Measurements from ENCODE around the gene DERL2. TPM values are rescaled to one million over a fixed set of nuclear protein-coding genes. Genes with fewer than 3 reads are reported as not detected.

DERL2 gene
- total RNA-seq, 4 donors from 2014 or later, result 4.6 to 37.5 (median 21.7) TPM

GRCh38 chr17:5486206-5487124 is 487 bp upstream of the DERL2 start, which contains the start of gene MIS12:
TSS of gene MIS12 (plus strand) at chr17:5486566. CDS start at chr17:5488863, 2,297 bp downstream.
- peaks cover 14 to 30% (median 21%) of the 10 kb centered on the region in 4 donors for H3K4me1 ChIP-seq
- peak; percentile 98 for DNase-seq
- H3K27ac ChIP-seq, result peak within 1 kb of the TSS; percentile 98 to 99 (median 98)
- TF ChIP-seq POLR2AphosphoS5 (IDR thresholded peaks at IDR 0.05) (peak; percentile 75 to 92 (median 81)), POLR2A (IDR thresholded peaks at IDR 0.05) (peak; percentile 80), CTCF (IDR thresholded peaks at IDR 0.05) (no peak)
- 0% methylated on average over 1 to 64 of the region's 77 CpGs for WGBS, 2 donors (ENCODE audit: low coverage in 1 of 2)
- intact Hi-C loops (cut with DNase I; ENCODE audit: low total_unique reads) (no loop called here), in situ Hi-C loops (cut with MboI; ENCODE audit: low pct_ligation_motif_present in 1 of 4, low pct_unique_long_range_greater_than_20kb in 1 of 4, low sequenced_read_pairs in 3 of 4) (no loop called here)
- H3K27me3 ChIP-seq, result no peaks in the 10 kb centered on the region
- H3K36me3 ChIP-seq, result peaks cover 0 to 39% (median 15%) of the 10 kb centered on the region in 4 donors
- no peaks in the 10 kb centered on the region for H3K9me3 ChIP-seq
- H3K4me3 ChIP-seq, result peak within 1 kb of the TSS; percentile 85 to 100 (median 92)

- Histone ChIP-seq H3K4me1 (peaks cover 7 to 14% (median 10%) of the 10 kb centered on the region in 4 donors), H3K36me3 (peaks cover 0 to 60% (median 25%) of the 10 kb centered on the region in 4 donors), H3K9me3 (no peaks in the 10 kb centered on the region), H3K27ac (no peak overlapping the region), H3K27me3 (no peaks in the 10 kb centered on the region), H3K4me3 (no peak overlapping the region)
- intact Hi-C loops (cut with DNase I; ENCODE audit: low total_unique reads) (no loop called here), in situ Hi-C loops (cut with MboI; ENCODE audit: low pct_ligation_motif_present in 1 of 4, low pct_unique_long_range_greater_than_20kb in 1 of 4, low sequenced_read_pairs in 3 of 4) (no loop called here)
- TF ChIP-seq POLR2A (IDR thresholded peaks at IDR 0.05) (no peak), CTCF (IDR thresholded peaks at IDR 0.05) (no peak), POLR2AphosphoS5 (IDR thresholded peaks at IDR 0.05) (no peak)
- no peak for DNase-seq
- WGBS, 2 donors (ENCODE audit: low coverage in 1 of 2), result 89 to 97% methylated on average over 4 of the region's 4 CpGs
These were observed 4.5 kb downstream of the DERL2 start for GRCh38 chr17:5481451-5481850.

GRCh38 chr17:5480962-5481361 is 5.0 kb downstream of the DERL2 start:
- Histone ChIP-seq H3K27me3 (no peaks in the 10 kb centered on the region), H3K27ac (no peak overlapping the region), H3K9me3 (no peaks in the 10 kb centered on the region), H3K36me3 (peaks cover 0 to 60% (median 25%) of the 10 kb centered on the region in 4 donors), H3K4me1 (peaks cover 7 to 14% (median 10%) of the 10 kb centered on the region in 4 donors), H3K4me3 (no peak overlapping the region)
- WGBS, 2 donors (ENCODE audit: low coverage in 1 of 2), result 84 to 88% methylated on average over 6 of the region's 6 CpGs
- TF ChIP-seq EP300 (IDR thresholded peaks at IDR 0.05; ENCODE audit: low read depth) (no peak), POLR2A (IDR thresholded peaks at IDR 0.05) (no peak), CTCF (IDR thresholded peaks at IDR 0.05) (no peak), POLR2AphosphoS5 (IDR thresholded peaks at IDR 0.05) (no peak)
- no peak for DNase-seq
- in situ Hi-C loops (cut with MboI; ENCODE audit: low pct_ligation_motif_present in 1 of 4, low pct_unique_long_range_greater_than_20kb in 1 of 4, low sequenced_read_pairs in 3 of 4), result no loop called here
- intact Hi-C loops (cut with DNase I; ENCODE audit: low total_unique reads), result no loop called here

- Histone ChIP-seq H3K27ac (no peak overlapping the region), H3K9me3 (no peaks in the 10 kb centered on the region), H3K4me1 (no peaks in the 10 kb centered on the region), H3K27me3 (no peaks in the 10 kb centered on the region), H3K36me3 (peaks cover 0 to 64% (median 30%) of the 10 kb centered on the region in 4 donors), H3K4me3 (no peak overlapping the region)
- intact Hi-C loops (cut with DNase I; ENCODE audit: low total_unique reads), result no loop called here
- WGBS, 2 donors (ENCODE audit: low coverage in 1 of 2), result 93 to 100% methylated on average over 1 to 4 of the region's 4 CpGs
- DNase-seq, result no peak
- no peak for TF ChIP-seq CTCF (IDR thresholded peaks at IDR 0.05)
- TF ChIP-seq EP300 (IDR thresholded peaks at IDR 0.05; ENCODE audit: low read depth), result no peak
- no peak for TF ChIP-seq POLR2AphosphoS5 (IDR thresholded peaks at IDR 0.05)
- in situ Hi-C loops (cut with MboI; ENCODE audit: low pct_ligation_motif_present in 1 of 4, low pct_unique_long_range_greater_than_20kb in 1 of 4, low sequenced_read_pairs in 3 of 4), result no loop called here
These were observed 7.0 kb downstream of the DERL2 start for GRCh38 chr17:5478992-5479391.
